Loucy (cell line): ENCODE data around the gene RB1.

Experiments used
- H2AFZ ChIP-seq: fragments of 200-600 bp; sonication (generic); 2 replicates; pipeline ENCODE4 v1.6.0; 2016; ENCODE audit warnings: antibody characterized with exemption, mild to moderate bottlenecking, low read length, moderate library complexity
- H3F3A ChIP-seq: fragments of 200-600 bp; 2 replicates; pipeline ENCODE4 v1.6.0; 2016; ENCODE audit warnings: antibody characterized with exemption, low read depth, mild to moderate bottlenecking
- H3K27me3 ChIP-seq: fragments of 200-600 bp; sonication (generic); 2 replicates; pipeline ENCODE4 v1.6.1; 2014; ENCODE audit warnings: low read length, mild to moderate bottlenecking; ENCODE audit not compliant: insufficient read depth, poor library complexity, severe bottlenecking
- H3K36me3 ChIP-seq: fragments of 200-600 bp; sonication (generic); 2 replicates; pipeline ENCODE4 v1.6.1; 2016; ENCODE audit warnings: low read length; ENCODE audit not compliant: insufficient read depth
- H3K4me1 ChIP-seq: fragments of 200-600 bp; sonication (generic); 2 replicates; pipeline ENCODE4 v1.5.1; 2014; ENCODE audit warnings: low read length, mild to moderate bottlenecking; ENCODE audit not compliant: insufficient read depth, poor library complexity, severe bottlenecking
- H3K4me2 ChIP-seq: fragments of 200-600 bp; sonication (generic); 2 replicates; pipeline ENCODE4 v1.6.0; 2014; ENCODE audit warnings: antibody characterized with exemption, low read length, low read depth, mild to moderate bottlenecking; ENCODE audit not compliant: poor library complexity, severe bottlenecking
- H3K4me3 ChIP-seq: fragments of 200-600 bp; sonication (generic); 2 replicates; pipeline ENCODE4 v1.5.1; 2014; ENCODE audit warnings: low read length, mild to moderate bottlenecking, mixed read lengths; ENCODE audit not compliant: poor library complexity, severe bottlenecking
- H3K79me2 ChIP-seq: fragments of 200-600 bp; sonication (generic); 2 replicates; pipeline ENCODE4 v1.6.1; 2014; ENCODE audit warnings: low read length; ENCODE audit not compliant: insufficient read depth
- H3K9ac ChIP-seq: fragments of 200-600 bp; sonication (generic); 2 replicates; pipeline ENCODE4 v1.6.0; 2014; ENCODE audit warnings: mild to moderate bottlenecking, low read depth, low read length, moderate library complexity; ENCODE audit not compliant: poor library complexity, severe bottlenecking
- H3K9me2 ChIP-seq: fragments of 200-600 bp; sonication (generic); replicated peaks from 2 replicates; pipeline ENCODE4 v1.6.1; 2016; ENCODE audit warnings: low read depth, low read length, mixed read lengths
- H3K9me3 ChIP-seq: fragments of 200-600 bp; sonication (generic); 2 replicates; pipeline ENCODE4 v1.6.1; 2014; ENCODE audit warnings: mild to moderate bottlenecking, antibody characterized with exemption, low read length, low read depth; ENCODE audit not compliant: insufficient read depth
- H4K20me1 ChIP-seq: fragments of 200-600 bp; sonication (generic); 2 replicates; pipeline ENCODE4 v1.6.0; 2014; ENCODE audit warnings: antibody characterized with exemption, low read length, mild to moderate bottlenecking; ENCODE audit not compliant: insufficient read depth, poor library complexity, severe bottlenecking
- CTCF ChIP-seq: fragments of 200-600 bp; sonication (generic); conservative IDR thresholded peaks from 2 replicates; pipeline ENCODE4 v1.5.1; 2014; ENCODE audit warnings: mild to moderate bottlenecking, antibody characterized with exemption, low read length
- EZH2phosphoT487 ChIP-seq: fragments of 200-600 bp; IDR thresholded peaks from 2 replicates; pipeline ENCODE4 v1.6.1; 2018; ENCODE audit warnings: antibody characterized with exemption, mild to moderate bottlenecking, moderate library complexity, borderline replicate concordance

Gene RB1

GRCh38 chr13:48478391-48478790 lies 174.8 kb downstream of the RB1 start:
- no peaks in the 10 kb centered on the region for H3K9me3 ChIP-seq
- no peaks in the 10 kb centered on the region for H3K79me2 ChIP-seq
- H4K20me1 ChIP-seq, result no peaks in the 10 kb centered on the region
- H3F3A ChIP-seq, result no peaks in the 10 kb centered on the region
- H2AFZ ChIP-seq, result no peak overlapping the region
- no peak overlapping the region for H3K4me3 ChIP-seq
- peaks cover 29% of the 10 kb centered on the region for H3K36me3 ChIP-seq
- TF ChIP-seq CTCF, result no peak
- H3K9me2 ChIP-seq, result no peaks in the 10 kb centered on the region
- no peak overlapping the region for H3K4me2 ChIP-seq
- H3K9ac ChIP-seq, result no peak overlapping the region
- H3K27me3 ChIP-seq, result no peaks in the 10 kb centered on the region
- no peaks in the 10 kb centered on the region for H3K4me1 ChIP-seq

GRCh38 chr13:48483575-48483974 lies 180.0 kb downstream of the RB1 start:
- Histone ChIP-seq H3K27me3 (no peaks in the 10 kb centered on the region), H4K20me1 (no peaks in the 10 kb centered on the region), H3K79me2 (peaks cover 17% of the 10 kb centered on the region), H3K9me3 (0 out of 2 replicates have a peak, but pooled peaks cover 6% of the 10 kb centered on the region), H3F3A (no peaks in the 10 kb centered on the region), H2AFZ (no peak overlapping the region), H3K4me2 (no peak overlapping the region), H3K9ac (no peak overlapping the region), H3K36me3 (peaks cover 19% of the 10 kb centered on the region), H3K9me2 (no peaks in the 10 kb centered on the region), H3K4me1 (peaks cover 32% of the 10 kb centered on the region), H3K4me3 (no peak overlapping the region)
- TF ChIP-seq EZH2phosphoT487 (no peak), CTCF (no peak)

GRCh38 chr13:48485432-48485831 lies 181.9 kb downstream of the RB1 start:
- H4K20me1 ChIP-seq, result no peaks in the 10 kb centered on the region
- H3K9ac ChIP-seq, result no peak overlapping the region
- H3K79me2 ChIP-seq, result peaks cover 36% of the 10 kb centered on the region
- H3K4me1 ChIP-seq, result peaks cover 49% of the 10 kb centered on the region
- no peaks in the 10 kb centered on the region for H3F3A ChIP-seq
- no peak overlapping the region for H3K4me2 ChIP-seq
- H3K36me3 ChIP-seq, result peaks cover 7% of the 10 kb centered on the region; the same call in 1 of the 2 replicates
- H2AFZ ChIP-seq, result no peak overlapping the region
- H3K27me3 ChIP-seq, result no peaks in the 10 kb centered on the region
- TF ChIP-seq EZH2phosphoT487, result no peak
- no peak for TF ChIP-seq CTCF
- H3K4me3 ChIP-seq, result no peak overlapping the region
- no peaks in the 10 kb centered on the region for H3K9me2 ChIP-seq
- 0 out of 2 replicates have a peak, but pooled peaks cover 6% of the 10 kb centered on the region for H3K9me3 ChIP-seq
